Endothelial cell of umbilical vein (primary cell): ENCODE measurements around the gene ACSF3.

Source experiments
- EZH2 ChIP-seq: IDR thresholded peaks from 2 replicates; pipeline ENCODE4 v1.6.1; 2012; ENCODE audit warnings: borderline replicate concordance, low read depth, mild to moderate bottlenecking, moderate library complexity, low read length, inconsistent platforms; ENCODE audit not compliant: severe bottlenecking
- FOS ChIP-seq: IDR thresholded peaks from 2 replicates; pipeline ENCODE4 v1.6.1; 2011; ENCODE audit warnings: mild to moderate bottlenecking, low read length, moderate library complexity, borderline replicate concordance; ENCODE audit not compliant: insufficient read depth
- GATA2 ChIP-seq: IDR thresholded peaks from 2 replicates; pipeline ENCODE4 v1.7.0; 2011; ENCODE audit warnings: low read depth, mild to moderate bottlenecking, moderate library complexity, mixed read lengths, low read length; ENCODE audit not compliant: insufficient read length, insufficient read depth
- JUN ChIP-seq: IDR thresholded peaks from 2 replicates; pipeline ENCODE4 v1.6.1; 2011; ENCODE audit warnings: borderline replicate concordance, low read depth; ENCODE audit not compliant: insufficient read length, insufficient read depth
- MAX ChIP-seq: IDR thresholded peaks from 2 replicates; pipeline ENCODE4 v1.6.1; 2011; ENCODE audit not compliant: insufficient read depth, insufficient read length
- MYC ChIP-seq: IDR thresholded peaks from one replicate; pipeline ENCODE4 v1.6.1; 2011; ENCODE audit warnings: mild to moderate bottlenecking, low read depth, low read length
- POLR2A ChIP-seq: IDR thresholded peaks from 2 replicates; pipeline ENCODE4 v1.6.1; 2012; ENCODE audit warnings: low read depth, mild to moderate bottlenecking, control low read depth, low read length
- POLR2AphosphoS5 ChIP-seq: IDR thresholded peaks from 2 replicates; pipeline ENCODE4 v1.6.1; 2012; ENCODE audit warnings: low read depth, mild to moderate bottlenecking, control low read depth, low read length, moderate library complexity; ENCODE audit not compliant: insufficient read depth
- TF ChIP-seq, protein P1 (sequence below), 2 donors: IDR thresholded peaks; 1 replicate in 1 of 2; 2 replicates in 1 of 2; pipeline ENCODE4 v1.5.1; 2011; ENCODE audit warnings: low read length in 2 of 2, mild to moderate bottlenecking in 2 of 2, moderate library complexity in 2 of 2, control low read depth in 1 of 2, inconsistent platforms in 1 of 2, low read depth in 1 of 2; ENCODE audit not compliant: insufficient read depth in 1 of 2; ENCODE audit errors: extremely low read depth in 1 of 2

DNA sequence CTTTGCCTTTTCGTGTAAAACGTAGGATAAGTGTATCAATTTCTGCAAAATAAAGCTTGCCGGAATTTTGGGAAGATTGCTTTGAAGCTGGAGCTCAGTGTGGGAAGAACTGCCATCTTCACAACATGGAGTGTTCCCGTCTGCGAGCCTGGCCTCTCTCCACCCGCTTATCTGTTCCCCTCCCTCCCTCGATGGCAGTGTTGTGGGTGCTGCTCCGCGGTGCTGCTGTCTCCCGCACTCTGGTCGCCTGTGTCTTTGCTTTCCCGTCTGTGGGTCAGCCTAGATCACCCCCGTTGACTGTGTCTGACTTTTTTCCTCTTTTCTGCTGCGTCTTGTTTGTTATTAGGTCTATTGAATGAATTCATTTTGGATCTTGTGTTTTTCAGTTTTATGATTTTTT is 17.0 kb downstream of the ACSF3 start:
- TF ChIP-seq, protein P1, sequence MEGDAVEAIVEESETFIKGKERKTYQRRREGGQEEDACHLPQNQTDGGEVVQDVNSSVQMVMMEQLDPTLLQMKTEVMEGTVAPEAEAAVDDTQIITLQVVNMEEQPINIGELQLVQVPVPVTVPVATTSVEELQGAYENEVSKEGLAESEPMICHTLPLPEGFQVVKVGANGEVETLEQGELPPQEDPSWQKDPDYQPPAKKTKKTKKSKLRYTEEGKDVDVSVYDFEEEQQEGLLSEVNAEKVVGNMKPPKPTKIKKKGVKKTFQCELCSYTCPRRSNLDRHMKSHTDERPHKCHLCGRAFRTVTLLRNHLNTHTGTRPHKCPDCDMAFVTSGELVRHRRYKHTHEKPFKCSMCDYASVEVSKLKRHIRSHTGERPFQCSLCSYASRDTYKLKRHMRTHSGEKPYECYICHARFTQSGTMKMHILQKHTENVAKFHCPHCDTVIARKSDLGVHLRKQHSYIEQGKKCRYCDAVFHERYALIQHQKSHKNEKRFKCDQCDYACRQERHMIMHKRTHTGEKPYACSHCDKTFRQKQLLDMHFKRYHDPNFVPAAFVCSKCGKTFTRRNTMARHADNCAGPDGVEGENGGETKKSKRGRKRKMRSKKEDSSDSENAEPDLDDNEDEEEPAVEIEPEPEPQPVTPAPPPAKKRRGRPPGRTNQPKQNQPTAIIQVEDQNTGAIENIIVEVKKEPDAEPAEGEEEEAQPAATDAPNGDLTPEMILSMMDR (IDR thresholded peaks at IDR 0.05; ENCODE audit: extremely low read depth in 1 of 2, insufficient read depth in 1 of 2, low read depth in 1 of 2, low read length in 2 of 2), result no peak
- TF ChIP-seq POLR2A (no peak), MYC (no peak), POLR2AphosphoS5 (no peak), EZH2 (no peak), GATA2 (no peak), FOS (no peak), MAX (no peak), JUN (no peak)
